Keratinocyte (primary cell): Measurements from ENCODE around the gene SERF2.

Experiments
- CTCF ChIP-seq, 3 experiments: IDR thresholded peaks in 1 of 3; conservative IDR thresholded peaks in 1 of 3; optimal IDR thresholded peaks in 1 of 3; 2 replicates in 2 of 3; 3 replicates in 1 of 3; pipeline versions ENCODE3 to v1.5.1; 2011; ENCODE audit warnings: low read length in 3 of 3, mild to moderate bottlenecking in 3 of 3, moderate library complexity in 2 of 3, control low read depth in 1 of 3, inconsistent platforms in 1 of 3; ENCODE audit not compliant: insufficient read depth in 2 of 3; ENCODE audit errors: extremely low read depth in 1 of 3
- EZH2 ChIP-seq: IDR thresholded peaks from one replicate; pipeline ENCODE4 v1.6.1; 2012; ENCODE audit warnings: inconsistent platforms, mild to moderate bottlenecking, low read length, moderate library complexity

- TF ChIP-seq CTCF (optimal IDR thresholded peaks at IDR 0.05 in 1 of 3, IDR thresholded peaks at IDR 0.05 in 1 of 3, conservative IDR thresholded peaks at IDR 0.05 in 1 of 3; ENCODE audit: extremely low read depth in 1 of 3, insufficient read depth in 2 of 3, low read length in 3 of 3) (peak in 1 of 3 experiments; percentile 17), EZH2 (no peak)
Observed at GRCh38 chr15:43792761-43793476, 799 bp downstream of the SERF2 start.
